DMS114 treated with DMSO at 0.1 percent for 48 hours (cell line): ENCODE data around the gene CCRL2.
"Not testable (repeated sequence)": the region's sequence is repeated elsewhere in the genome, so short reads cannot be mapped to it uniquely, and the experiment has no call there.

Experiments used
- DNase-seq: peaks from one replicate; lab custom pipeline; 2025; ENCODE audit not compliant: unreplicated experiment; lab: John Stamatoyannopoulos, UW

Gene CCRL2

GRCh38 chr3:46378426-46378942, 28.6 kb upstream of the CCRL2 start:
- DNase-seq: peak; percentile 45

- DNase-seq: no peak
These were observed 26.4 kb upstream of the CCRL2 start for GRCh38 chr3:46380471-46381221.

- DNase-seq: no peak
These were observed 25.4 kb upstream of the CCRL2 start for GRCh38 chr3:46381625-46382024.

GRCh38 chr3:46383211-46383950, 23.7 kb upstream of the CCRL2 start:
- no peak for DNase-seq

GRCh38 chr3:46383951-46384330, 23.1 kb upstream of the CCRL2 start:
- no peak for DNase-seq

- DNase-seq: no peak
These were observed 20.9 kb upstream of the CCRL2 start for GRCh38 chr3:46386205-46386604.

GRCh38 chr3:46388847-46389246, 18.2 kb upstream of the CCRL2 start:
- not testable (repeated sequence) for DNase-seq

GRCh38 chr3:46389306-46389705, 17.8 kb upstream of the CCRL2 start:
- DNase-seq: no peak

- not testable (repeated sequence) for DNase-seq
These were observed 15.5 kb upstream of the CCRL2 start for GRCh38 chr3:46391526-46391925.

- no peak for DNase-seq
These were observed 14.0 kb upstream of the CCRL2 start for GRCh38 chr3:46393011-46393410.

GRCh38 chr3:46393554-46394434, 13.3 kb upstream of the CCRL2 start:
- DNase-seq: no peak

GRCh38 chr3:46395210-46395661, 11.8 kb upstream of the CCRL2 start:
- DNase-seq: no peak

GRCh38 chr3:46395766-46396530, 11.1 kb upstream of the CCRL2 start:
- DNase-seq: no peak

GRCh38 chr3:46397111-46397510, 9.9 kb upstream of the CCRL2 start:
- DNase-seq: no peak

GRCh38 chr3:46398186-46398955, 8.7 kb upstream of the CCRL2 start:
- DNase-seq: no peak

GRCh38 chr3:46399098-46399497, 8.0 kb upstream of the CCRL2 start:
- no peak for DNase-seq

- DNase-seq: no peak
These were observed 7.5 kb upstream of the CCRL2 start for GRCh38 chr3:46399557-46399956.

GRCh38 chr3:46400000-46400734, 6.9 kb upstream of the CCRL2 start:
- no peak for DNase-seq

GRCh38 chr3:46400846-46401245, 6.2 kb upstream of the CCRL2 start:
- no peak for DNase-seq
